Lower lobe of right lung (tissue), 2 donors: ENCODE data around the gene CUBN. TPM values are rescaled to one million over a fixed set of nuclear protein-coding genes. Genes with fewer than 3 reads are reported as not detected.

ENCODE experiments used
- ATAC-seq, 2 donors: fragments of 200-7000 bp; cut with Tn5 transposase; one replicate each; pipeline ENCODE4 v1.9.1; 2020 to 2022; ENCODE audit warnings: mild to moderate bottlenecking in 2 of 2, moderate library complexity in 2 of 2
- DNase-seq: peaks from one replicate; pipeline ENCODE4 v3.0.0-alpha.2; 2020
- H3K27ac ChIP-seq: fragments of 200-600 bp; one replicate; pipeline ENCODE4 v1.8.0; 2022
- H3K27me3 ChIP-seq: fragments of 200-600 bp; one replicate; pipeline ENCODE4 v1.8.0; 2022; ENCODE audit warnings: low read depth
- H3K36me3 ChIP-seq: fragments of 200-600 bp; one replicate; pipeline ENCODE4 v1.8.0; 2022; ENCODE audit warnings: mild to moderate bottlenecking
- H3K4me1 ChIP-seq: fragments of 200-600 bp; one replicate; pipeline ENCODE4 v1.8.0; 2022
- H3K4me3 ChIP-seq: fragments of 200-600 bp; one replicate; pipeline ENCODE4 v1.8.0; 2022; ENCODE audit warnings: mild to moderate bottlenecking
- H3K9me3 ChIP-seq: fragments of 200-600 bp; one replicate; pipeline ENCODE4 v1.8.0; 2022
- intact Hi-C: fragments of 100-400 bp; cut with DNase I; formaldehyde crosslinking; loops from one replicate; pipeline ENCODE4 v1.11.0; 2022
- total RNA-seq: library from RNA; stranded (reverse); fragmentation: NEBNext Ultra II Directional; extraction: Animal tissue kit (Norgen Biotek cat#: 25700); gene quantifications from one replicate; pipeline ENCODE4 v1.2.1, GENCODE V29; 2021
- TF ChIP-seq, protein P1 (sequence below): fragments of 200-600 bp; IDR thresholded peaks from one replicate; pipeline ENCODE4 v1.8.0; 2022; ENCODE audit warnings: antibody characterized with exemption, mild to moderate bottlenecking
- donor health status: DM: no; HTN: yes; CAD: no; lungs with severe emphysema.

CUBN gene
- total RNA-seq, 1 donor from 2014 or later = 2.2 TPM

DNA sequence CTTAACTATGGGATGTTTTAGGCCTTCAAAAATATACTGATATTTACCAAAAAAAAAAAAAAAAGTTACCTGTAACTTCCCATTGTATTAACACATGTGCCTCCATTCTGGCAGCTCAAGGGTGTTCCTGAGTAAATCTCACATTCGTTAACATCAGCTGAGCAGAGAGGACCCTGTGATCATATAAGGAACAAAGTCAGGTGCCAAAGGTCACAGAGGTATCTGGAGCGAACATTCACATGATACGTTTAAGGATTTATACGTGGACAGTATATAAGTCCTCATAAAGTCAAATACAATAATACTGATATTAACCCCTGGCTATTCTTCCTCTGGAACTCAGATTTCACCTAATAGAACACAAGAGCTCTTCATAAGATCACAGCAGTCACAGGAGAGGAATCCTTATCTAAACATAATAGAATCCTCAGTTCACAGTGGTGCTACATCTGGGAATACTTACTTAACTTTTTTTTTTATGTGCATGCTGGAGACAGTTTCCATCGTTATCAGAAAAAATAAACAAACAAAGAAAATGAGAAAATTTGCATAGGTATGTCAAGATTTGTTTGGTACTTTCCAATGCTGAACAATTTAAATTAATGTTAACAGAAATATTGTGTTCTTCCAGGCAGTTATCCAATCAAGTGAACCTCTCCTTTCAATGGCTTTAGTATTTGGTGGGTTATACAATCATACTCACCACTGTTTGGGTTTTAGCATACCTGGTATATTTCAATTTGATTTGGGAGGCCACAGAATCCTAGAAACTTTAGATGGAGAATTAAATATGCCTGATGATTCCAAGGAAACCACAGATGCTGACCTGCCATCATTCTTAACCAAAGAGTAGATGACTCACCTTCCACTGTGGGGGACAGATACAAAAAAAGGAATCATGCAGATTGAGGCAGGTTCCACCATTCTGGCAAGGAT lies 6.6 kb downstream of the CUBN start:
- Histone ChIP-seq H3K27ac (no peak overlapping the region), H3K4me1 (no peaks in the 10 kb centered on the region), H3K4me3 (no peak overlapping the region), H3K36me3 (no peaks in the 10 kb centered on the region), H3K27me3 (no peaks in the 10 kb centered on the region), H3K9me3 (no peaks in the 10 kb centered on the region)
- ATAC-seq (no peak), DNase-seq (no peak)
- TF ChIP-seq, protein P1, sequence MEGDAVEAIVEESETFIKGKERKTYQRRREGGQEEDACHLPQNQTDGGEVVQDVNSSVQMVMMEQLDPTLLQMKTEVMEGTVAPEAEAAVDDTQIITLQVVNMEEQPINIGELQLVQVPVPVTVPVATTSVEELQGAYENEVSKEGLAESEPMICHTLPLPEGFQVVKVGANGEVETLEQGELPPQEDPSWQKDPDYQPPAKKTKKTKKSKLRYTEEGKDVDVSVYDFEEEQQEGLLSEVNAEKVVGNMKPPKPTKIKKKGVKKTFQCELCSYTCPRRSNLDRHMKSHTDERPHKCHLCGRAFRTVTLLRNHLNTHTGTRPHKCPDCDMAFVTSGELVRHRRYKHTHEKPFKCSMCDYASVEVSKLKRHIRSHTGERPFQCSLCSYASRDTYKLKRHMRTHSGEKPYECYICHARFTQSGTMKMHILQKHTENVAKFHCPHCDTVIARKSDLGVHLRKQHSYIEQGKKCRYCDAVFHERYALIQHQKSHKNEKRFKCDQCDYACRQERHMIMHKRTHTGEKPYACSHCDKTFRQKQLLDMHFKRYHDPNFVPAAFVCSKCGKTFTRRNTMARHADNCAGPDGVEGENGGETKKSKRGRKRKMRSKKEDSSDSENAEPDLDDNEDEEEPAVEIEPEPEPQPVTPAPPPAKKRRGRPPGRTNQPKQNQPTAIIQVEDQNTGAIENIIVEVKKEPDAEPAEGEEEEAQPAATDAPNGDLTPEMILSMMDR = no peak
- intact Hi-C loops = no loop called here

- Histone ChIP-seq H3K4me1 (no peaks in the 10 kb centered on the region), H3K9me3 (no peaks in the 10 kb centered on the region), H3K36me3 (no peaks in the 10 kb centered on the region), H3K27ac (no peak overlapping the region), H3K27me3 (no peaks in the 10 kb centered on the region), H3K4me3 (no peak overlapping the region)
- DNase-seq (no peak), ATAC-seq (no peak)
- intact Hi-C loops = no loop called here
- TF ChIP-seq, protein P1 = no peak
Measured at GRCh38 chr10:17122052-17122451, 7.6 kb downstream of the CUBN start.

DNA sequence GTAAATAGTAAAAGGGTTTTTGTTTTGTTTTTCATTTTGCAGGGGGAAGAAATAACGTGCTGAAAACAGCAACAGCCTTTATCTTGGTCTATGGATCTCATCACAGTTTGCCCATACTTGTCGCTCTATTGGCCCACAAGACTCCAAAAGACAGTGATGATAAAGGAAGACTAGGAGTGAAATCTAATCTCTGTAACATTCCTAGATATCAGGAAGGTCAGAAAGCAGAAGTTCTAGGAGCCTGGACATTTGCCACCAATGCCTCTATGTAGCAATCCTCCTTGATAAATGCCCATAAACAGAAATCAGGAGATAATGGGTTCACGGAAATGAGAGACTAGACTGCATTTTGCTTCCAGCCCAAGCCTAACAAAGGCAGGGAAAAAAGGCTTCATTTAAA lies 8.9 kb downstream of the CUBN start:
- H3K9me3 ChIP-seq = no peaks in the 10 kb centered on the region
- intact Hi-C loops = no loop called here
- H3K27me3 ChIP-seq = no peaks in the 10 kb centered on the region
- no peaks in the 10 kb centered on the region for H3K4me1 ChIP-seq
- no peak overlapping the region for H3K27ac ChIP-seq
- TF ChIP-seq, protein P1 = no peak
- no peak overlapping the region for H3K4me3 ChIP-seq
- ATAC-seq (no peak), DNase-seq (no peak)
- no peaks in the 10 kb centered on the region for H3K36me3 ChIP-seq

GRCh38 chr10:17119845-17120244 lies 9.8 kb downstream of the CUBN start:
- Histone ChIP-seq H3K4me1 (no peaks in the 10 kb centered on the region), H3K36me3 (no peaks in the 10 kb centered on the region), H3K27ac (no peak overlapping the region), H3K27me3 (no peaks in the 10 kb centered on the region), H3K9me3 (no peaks in the 10 kb centered on the region), H3K4me3 (no peak overlapping the region)
- DNase-seq = no peak
- ATAC-seq = no peak
- intact Hi-C loops = no loop called here
- TF ChIP-seq, protein P1 = no peak

GRCh38 chr10:17116193-17116592 lies 13.4 kb downstream of the CUBN start:
- Histone ChIP-seq H3K36me3 (no peaks in the 10 kb centered on the region), H3K27me3 (no peaks in the 10 kb centered on the region), H3K9me3 (no peaks in the 10 kb centered on the region), H3K4me1 (no peaks in the 10 kb centered on the region), H3K4me3 (no peak overlapping the region), H3K27ac (no peak overlapping the region)
- DNase-seq (no peak), ATAC-seq (no peak)
- intact Hi-C loops = no loop called here
- TF ChIP-seq, protein P1 = no peak
